WERI-Rb-1 (cell line): ENCODE measurements around the gene SLC9A8.

Experiments
- DNase-seq: peaks from one replicate; pipeline ENCODE4 v3.0.0-alpha.2; 2020
- H3K27ac ChIP-seq: fragments of 250-450 bp; sonication (Bioruptor Pico); 2 replicates; pipeline ENCODE4 v1.5.1; 2020; ENCODE audit warnings: mild to moderate bottlenecking, moderate library complexity
- H3K27me3 ChIP-seq: fragments of 250-450 bp; sonication (Bioruptor Pico); 2 replicates; pipeline ENCODE4 v1.5.1; 2021; ENCODE audit warnings: mild to moderate bottlenecking, low read depth, moderate library complexity; ENCODE audit not compliant: insufficient read depth, severe bottlenecking
- H3K36me3 ChIP-seq: fragments of 250-450 bp; sonication (Bioruptor Pico); 2 replicates; pipeline ENCODE4 v1.5.1; 2020; ENCODE audit warnings: mild to moderate bottlenecking, moderate library complexity
- H3K4me3 ChIP-seq: 2 replicates; pipeline ENCODE4 v1.5.1; 2011; ENCODE audit warnings: low read depth, mild to moderate bottlenecking, control low read depth, low read length
- H3K9me3 ChIP-seq: fragments of 250-450 bp; sonication (Bioruptor Pico); 2 replicates; pipeline ENCODE4 v1.5.1; 2021; ENCODE audit warnings: mild to moderate bottlenecking, moderate library complexity; ENCODE audit not compliant: severe bottlenecking
- TF ChIP-seq, protein P1 (sequence below): IDR thresholded peaks from 2 replicates; pipeline ENCODE4 v1.5.1; 2011; ENCODE audit warnings: low read depth, mild to moderate bottlenecking, control low read depth, inconsistent platforms, low read length

The SLC9A8 gene

DNA sequence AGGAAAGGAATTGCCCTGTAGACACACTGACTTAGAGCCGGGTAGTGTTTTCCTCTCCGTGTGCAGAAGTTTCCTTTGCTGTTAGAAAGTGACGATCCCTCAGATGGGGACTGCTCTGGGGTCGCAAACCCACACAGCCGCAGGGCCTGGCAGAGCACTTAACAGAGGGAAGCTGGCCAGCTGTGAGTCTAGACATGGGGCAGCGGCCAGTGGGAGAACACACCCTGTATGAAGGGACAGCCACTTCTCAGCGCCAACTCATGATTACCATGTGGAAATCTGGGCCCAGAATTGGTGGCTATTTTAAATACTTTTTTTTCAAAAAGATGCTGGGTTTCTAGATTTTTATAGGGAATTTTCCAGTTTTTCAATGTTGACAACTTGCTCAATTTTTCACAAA, 39.4 kb downstream of the SLC9A8 start:
- H3K4me3 ChIP-seq = no peak overlapping the region
- TF ChIP-seq, protein P1, sequence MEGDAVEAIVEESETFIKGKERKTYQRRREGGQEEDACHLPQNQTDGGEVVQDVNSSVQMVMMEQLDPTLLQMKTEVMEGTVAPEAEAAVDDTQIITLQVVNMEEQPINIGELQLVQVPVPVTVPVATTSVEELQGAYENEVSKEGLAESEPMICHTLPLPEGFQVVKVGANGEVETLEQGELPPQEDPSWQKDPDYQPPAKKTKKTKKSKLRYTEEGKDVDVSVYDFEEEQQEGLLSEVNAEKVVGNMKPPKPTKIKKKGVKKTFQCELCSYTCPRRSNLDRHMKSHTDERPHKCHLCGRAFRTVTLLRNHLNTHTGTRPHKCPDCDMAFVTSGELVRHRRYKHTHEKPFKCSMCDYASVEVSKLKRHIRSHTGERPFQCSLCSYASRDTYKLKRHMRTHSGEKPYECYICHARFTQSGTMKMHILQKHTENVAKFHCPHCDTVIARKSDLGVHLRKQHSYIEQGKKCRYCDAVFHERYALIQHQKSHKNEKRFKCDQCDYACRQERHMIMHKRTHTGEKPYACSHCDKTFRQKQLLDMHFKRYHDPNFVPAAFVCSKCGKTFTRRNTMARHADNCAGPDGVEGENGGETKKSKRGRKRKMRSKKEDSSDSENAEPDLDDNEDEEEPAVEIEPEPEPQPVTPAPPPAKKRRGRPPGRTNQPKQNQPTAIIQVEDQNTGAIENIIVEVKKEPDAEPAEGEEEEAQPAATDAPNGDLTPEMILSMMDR = no peak
- H3K36me3 ChIP-seq = no peaks in the 10 kb centered on the region; the same call in 1 of the 2 replicates
- H3K27me3 ChIP-seq = no peaks in the 10 kb centered on the region
- H3K9me3 ChIP-seq = no peaks in the 10 kb centered on the region
- DNase-seq = no peak
- H3K27ac ChIP-seq = no peak overlapping the region

DNA sequence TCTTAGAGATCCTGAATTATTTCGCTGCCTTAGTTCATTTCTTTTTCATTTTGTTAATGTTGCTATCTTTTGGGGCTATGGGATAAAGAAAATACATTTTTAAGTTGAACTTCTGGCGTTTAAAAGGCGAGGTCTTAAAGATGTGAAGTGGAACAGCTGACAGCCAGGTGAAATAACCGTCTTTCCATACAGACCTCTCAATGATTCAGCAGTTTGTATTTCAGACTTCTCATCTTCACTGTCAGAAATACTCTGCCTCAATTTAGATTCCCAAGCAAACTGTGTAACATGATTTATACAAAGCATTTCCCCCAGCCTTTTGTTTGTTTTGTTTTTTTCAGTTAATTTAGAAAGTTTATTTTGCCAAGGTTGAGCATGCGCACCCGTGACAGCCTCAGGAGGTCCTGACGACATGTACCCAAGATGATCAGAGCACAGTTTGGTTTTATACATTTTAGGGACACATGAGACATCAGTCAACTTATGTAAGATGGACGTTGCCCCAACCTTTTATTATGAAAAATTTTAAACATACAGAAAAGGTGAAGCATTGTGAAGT, 40.0 kb downstream of the SLC9A8 start:
- Histone ChIP-seq H3K27me3 (no peaks in the 10 kb centered on the region), H3K9me3 (no peaks in the 10 kb centered on the region), H3K27ac (no peak overlapping the region), H3K4me3 (no peak overlapping the region), H3K36me3 (no peaks in the 10 kb centered on the region; the same call in 1 of the 2 replicates)
- TF ChIP-seq, protein P1 = no peak
- no peak for DNase-seq

DNA sequence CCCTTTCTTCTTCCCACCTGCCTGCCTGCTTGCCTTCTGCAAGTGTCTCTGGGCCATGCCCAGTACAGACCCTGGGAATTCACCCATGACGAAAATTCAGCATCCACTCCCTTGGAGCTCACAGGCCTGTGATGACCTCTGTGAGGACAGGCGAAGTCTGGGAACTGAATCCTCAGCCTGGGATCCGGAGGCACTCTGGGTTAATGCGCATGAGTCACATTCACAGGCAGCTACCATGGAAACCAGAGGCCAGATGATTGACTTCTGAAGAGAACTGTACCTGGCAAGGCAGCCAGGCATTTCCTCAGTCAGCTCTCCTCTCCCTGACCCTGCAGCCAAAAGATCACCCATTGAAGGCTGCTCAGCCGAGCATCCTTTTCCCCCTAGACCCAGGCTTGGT, 41.0 kb downstream of the SLC9A8 start:
- DNase-seq = peak; percentile 49
- Histone ChIP-seq H3K36me3 (no peaks in the 10 kb centered on the region; the same call in 1 of the 2 replicates), H3K27ac (no peak overlapping the region)

DNA sequence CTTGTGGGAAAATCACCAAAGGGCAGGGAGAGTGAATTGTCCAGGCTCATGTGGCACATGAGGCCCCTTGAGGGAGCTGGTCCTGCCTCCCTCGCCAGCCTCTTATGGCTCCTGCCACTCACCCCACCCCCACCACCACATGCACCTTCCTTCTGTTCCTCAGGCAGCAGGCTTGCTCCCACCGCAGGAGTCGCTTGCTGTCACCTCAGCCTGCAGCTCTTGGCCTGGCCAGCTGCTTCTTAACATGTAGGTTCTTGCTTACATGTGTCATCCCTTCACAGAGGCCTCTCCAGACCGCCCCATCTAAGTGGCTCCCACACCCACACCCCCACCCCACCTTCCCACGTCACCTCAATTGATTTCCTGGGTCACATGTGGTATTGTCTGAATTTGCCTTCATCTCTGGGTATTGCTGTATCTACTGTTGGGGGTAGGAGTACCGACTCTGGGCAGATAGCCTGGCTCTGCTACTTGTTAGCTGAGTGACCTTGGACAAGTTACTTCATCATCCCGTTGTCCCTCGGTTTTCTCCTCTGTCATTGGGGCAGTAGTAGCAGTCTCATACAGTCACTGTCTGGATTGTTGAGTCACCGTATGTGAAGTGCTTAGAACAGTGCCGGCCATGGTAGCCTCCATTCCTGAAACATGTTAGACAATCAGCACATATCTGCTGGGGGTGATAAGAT, 41.7 kb downstream of the SLC9A8 start:
- Histone ChIP-seq H3K36me3 (no peaks in the 10 kb centered on the region; the same call in 1 of the 2 replicates), H3K4me3 (no peak overlapping the region), H3K27ac (no peak overlapping the region), H3K27me3 (no peaks in the 10 kb centered on the region), H3K9me3 (no peaks in the 10 kb centered on the region)
- DNase-seq = peak; percentile 35
- TF ChIP-seq, protein P1 = no peak

More for the DNA sequence above, 41.0 kb downstream of the SLC9A8 start:
- TF ChIP-seq, protein P1 = no peak
- Histone ChIP-seq H3K27me3 (no peaks in the 10 kb centered on the region), H3K4me3 (no peak overlapping the region), H3K9me3 (no peaks in the 10 kb centered on the region)

DNA sequence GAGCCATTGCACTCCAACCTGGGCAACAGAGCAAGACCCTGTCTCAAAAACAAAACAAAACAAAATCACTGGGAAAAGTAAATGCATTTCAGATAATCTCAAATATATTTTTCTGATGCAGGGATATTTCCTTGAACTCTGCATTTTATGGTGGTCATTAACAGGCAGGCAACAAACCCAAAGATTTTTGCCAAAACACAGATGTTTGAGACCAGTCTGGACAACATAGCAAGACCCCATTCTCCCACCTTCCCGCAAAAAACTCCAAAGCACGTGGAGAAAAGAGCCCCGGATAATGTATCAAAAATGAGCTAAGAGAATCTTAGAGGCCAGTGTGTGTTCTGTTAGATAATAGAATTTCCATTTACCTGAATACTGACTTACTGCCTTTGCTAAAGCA, 44.3 kb downstream of the SLC9A8 start:
- TF ChIP-seq, protein P1 = no peak
- H3K36me3 ChIP-seq = no peaks in the 10 kb centered on the region; the same call in 1 of the 2 replicates
- no peak overlapping the region for H3K27ac ChIP-seq
- no peak overlapping the region for H3K4me3 ChIP-seq
- no peak for DNase-seq
- H3K9me3 ChIP-seq = no peaks in the 10 kb centered on the region
- H3K27me3 ChIP-seq = no peaks in the 10 kb centered on the region
